AG04450 (cell line): ENCODE measurements around the gene TANC1. TPM values are rescaled to one million over a fixed set of nuclear protein-coding genes. Genes with fewer than 3 reads are reported as not detected.

Experiments used
- CTCF ChIA-PET: fragments of 300-600, 350-600 bp; formaldehyde crosslinking; extraction: SDS; loops from one replicate; lab custom pipeline; 2022; ENCODE audit warnings: antibody characterized with exemption, inconsistent platforms; lab: Charles Lee
- POLR2A ChIA-PET: fragments of 350-600 bp; formaldehyde crosslinking; extraction: SDS; loops from one replicate; lab custom pipeline; 2021; ENCODE audit warnings: antibody characterized with exemption, inconsistent platforms; lab: Yijun Ruan, JAX
- DNase-seq: peaks from one replicate; pipeline ENCODE4 v3.0.0-alpha.2; 2011; ENCODE audit warnings: low read depth, low spot score
- H3K27ac ChIP-seq: one replicate; pipeline ENCODE4 v1.5.1; 2012; ENCODE audit warnings: low read depth, low read length, control low read depth
- H3K27me3 ChIP-seq: one replicate; pipeline ENCODE4 v1.6.0; 2012; ENCODE audit warnings: low read length; ENCODE audit not compliant: control insufficient read depth, insufficient read depth
- H3K4me3 ChIP-seq: 2 replicates; pipeline ENCODE4 v1.5.1; 2011; ENCODE audit warnings: mild to moderate bottlenecking, low read depth, low read length, control low read depth
- H3K9me3 ChIP-seq: 2 replicates; pipeline ENCODE4 v1.5.1; 2012; ENCODE audit warnings: low read length; ENCODE audit not compliant: control insufficient read depth, insufficient read depth
- polyA plus RNA-seq: library from polyadenylated mRNA; depleted of rRNA; stranded (reverse); fragments of >200 nt; gene quantifications from 2 replicates; pipeline ENCODE4 v1.2.3, GENCODE V29; 2011
- TF ChIP-seq, protein P1 (sequence below): IDR thresholded peaks from 2 replicates; pipeline ENCODE4 v1.5.1; 2011; ENCODE audit warnings: low read depth, low read length, control low read depth, inconsistent platforms

TANC1 gene
- polyA plus RNA-seq, 1 experiment: 28.0 TPM

DNA sequence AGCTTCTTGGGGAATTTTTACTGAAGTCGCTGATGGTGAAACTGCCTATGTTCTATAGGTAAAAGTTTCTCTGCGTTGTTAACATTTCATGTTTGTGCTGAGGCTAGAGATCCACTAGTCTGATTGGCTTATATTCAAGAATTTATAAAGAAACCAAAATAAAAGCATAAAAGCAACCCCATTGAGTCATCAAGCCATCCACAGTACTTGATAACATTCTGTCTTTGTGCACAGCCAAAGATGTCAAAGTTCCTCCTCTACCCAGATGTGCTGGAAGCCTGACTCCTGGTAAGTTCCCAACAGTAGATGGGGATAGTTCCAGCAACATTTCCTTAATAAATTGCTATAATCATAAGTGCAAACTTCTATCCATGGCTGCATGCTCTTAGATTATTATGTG lies 107.8 kb downstream of the TANC1 start:
- Histone ChIP-seq H3K4me3 (no peak overlapping the region), H3K27ac (no peak overlapping the region), H3K9me3 (peaks cover 5% of the 10 kb centered on the region), H3K27me3 (no peaks in the 10 kb centered on the region)
- peak; percentile 70 for DNase-seq
- ChIA-PET CTCF (no interaction called here), POLR2A (no interaction called here)
- TF ChIP-seq, protein P1, sequence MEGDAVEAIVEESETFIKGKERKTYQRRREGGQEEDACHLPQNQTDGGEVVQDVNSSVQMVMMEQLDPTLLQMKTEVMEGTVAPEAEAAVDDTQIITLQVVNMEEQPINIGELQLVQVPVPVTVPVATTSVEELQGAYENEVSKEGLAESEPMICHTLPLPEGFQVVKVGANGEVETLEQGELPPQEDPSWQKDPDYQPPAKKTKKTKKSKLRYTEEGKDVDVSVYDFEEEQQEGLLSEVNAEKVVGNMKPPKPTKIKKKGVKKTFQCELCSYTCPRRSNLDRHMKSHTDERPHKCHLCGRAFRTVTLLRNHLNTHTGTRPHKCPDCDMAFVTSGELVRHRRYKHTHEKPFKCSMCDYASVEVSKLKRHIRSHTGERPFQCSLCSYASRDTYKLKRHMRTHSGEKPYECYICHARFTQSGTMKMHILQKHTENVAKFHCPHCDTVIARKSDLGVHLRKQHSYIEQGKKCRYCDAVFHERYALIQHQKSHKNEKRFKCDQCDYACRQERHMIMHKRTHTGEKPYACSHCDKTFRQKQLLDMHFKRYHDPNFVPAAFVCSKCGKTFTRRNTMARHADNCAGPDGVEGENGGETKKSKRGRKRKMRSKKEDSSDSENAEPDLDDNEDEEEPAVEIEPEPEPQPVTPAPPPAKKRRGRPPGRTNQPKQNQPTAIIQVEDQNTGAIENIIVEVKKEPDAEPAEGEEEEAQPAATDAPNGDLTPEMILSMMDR: 0 out of 2 replicates have a peak, but pooled peaks have one; percentile 12

GRCh38 chr2:159077869-159078268 lies 109.4 kb downstream of the TANC1 start:
- H3K27me3 ChIP-seq: no peaks in the 10 kb centered on the region
- ChIA-PET POLR2A (no interaction called here), CTCF (interaction anchor here (1.8 kb wide), 1 partner anchor 41 kb away, joined by 6 read pairs; no protein-coding TSS in a partner anchor)
- H3K9me3 ChIP-seq: peaks cover 5% of the 10 kb centered on the region
- DNase-seq: no peak
- TF ChIP-seq, protein P1: no peak
- H3K27ac ChIP-seq: no peak overlapping the region
- no peak overlapping the region for H3K4me3 ChIP-seq

DNA sequence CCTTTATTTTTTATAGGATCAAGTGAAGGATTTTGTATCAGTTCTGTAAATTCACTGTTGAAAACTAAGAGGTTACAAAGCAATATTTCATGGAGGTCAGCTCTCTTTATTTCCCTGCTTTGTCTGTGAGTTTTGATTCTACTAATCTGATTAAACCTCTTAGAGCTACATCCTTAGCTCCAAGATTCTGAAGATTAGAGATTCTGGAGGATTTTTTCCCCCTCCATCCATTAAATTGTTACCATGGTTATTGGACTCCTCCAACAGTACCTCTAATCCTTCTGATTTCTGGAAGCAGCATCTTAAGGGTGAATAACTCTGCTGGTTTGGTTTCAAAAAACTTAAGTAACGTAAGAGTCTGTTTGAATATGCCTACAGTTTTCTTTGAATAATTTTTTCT lies 110.0 kb downstream of the TANC1 start:
- ChIA-PET CTCF (interaction anchor here (1.8 kb wide), 1 partner anchor 40 kb away, joined by 6 read pairs; no protein-coding TSS in a partner anchor), POLR2A (no interaction called here)
- H3K27ac ChIP-seq: no peak overlapping the region
- H3K4me3 ChIP-seq: no peak overlapping the region
- no peak for DNase-seq
- TF ChIP-seq, protein P1: no peak
- H3K27me3 ChIP-seq: no peaks in the 10 kb centered on the region
- H3K9me3 ChIP-seq: peaks cover 5% of the 10 kb centered on the region

DNA sequence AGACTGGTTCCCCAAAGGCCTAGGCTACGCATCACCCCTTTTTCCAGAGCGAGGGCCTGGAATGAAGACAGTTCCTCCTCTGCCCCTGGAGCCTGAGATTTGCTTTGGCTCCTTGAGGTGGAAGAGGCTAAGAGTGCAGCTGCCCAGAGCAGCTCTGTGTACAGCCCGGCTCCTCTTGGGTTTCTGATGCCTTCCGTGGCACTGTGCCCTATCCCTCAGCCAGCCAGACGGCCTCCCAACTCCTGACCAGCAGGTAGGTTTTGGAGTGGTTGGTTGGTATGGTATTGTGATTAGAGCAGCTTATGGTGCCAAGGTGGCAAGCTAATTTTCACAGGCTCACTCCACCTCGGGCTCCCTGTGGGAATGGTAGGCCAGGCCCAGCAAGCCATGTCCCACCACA lies 112.2 kb downstream of the TANC1 start:
- ChIA-PET POLR2A (no interaction called here), CTCF (no interaction called here)
- no peaks in the 10 kb centered on the region for H3K27me3 ChIP-seq
- TF ChIP-seq, protein P1: no peak
- H3K27ac ChIP-seq: no peak overlapping the region
- DNase-seq: no peak
- H3K9me3 ChIP-seq: peaks cover 5% of the 10 kb centered on the region
- no peak overlapping the region for H3K4me3 ChIP-seq

GRCh38 chr2:159082119-159082518 lies 113.7 kb downstream of the TANC1 start:
- POLR2A ChIA-PET: no interaction called here
- DNase-seq: no peak
- TF ChIP-seq, protein P1: no peak
- CTCF ChIA-PET: no interaction called here
- no peak overlapping the region for H3K27ac ChIP-seq
- H3K27me3 ChIP-seq: no peaks in the 10 kb centered on the region
- H3K4me3 ChIP-seq: no peak overlapping the region
- peaks cover 5% of the 10 kb centered on the region for H3K9me3 ChIP-seq
